HEK293T (cell line): Measurements from ENCODE around the gene KIAA1328.
"Not testable (repeated sequence)": the region's sequence is repeated elsewhere in the genome, so short reads cannot be mapped to it uniquely, and the experiment has no call there.

Source experiments
- BHLHE40 ChIP-seq: fragments of 450-650 bp; IDR thresholded peaks from 2 replicates; pipeline ENCODE4 v1.6.1; 2016; ENCODE audit warnings: mild to moderate bottlenecking, moderate library complexity, borderline replicate concordance
- CTBP1 ChIP-seq: fragments of 450-650 bp; IDR thresholded peaks from 2 replicates; pipeline ENCODE4 v1.6.1; 2016; ENCODE audit warnings: borderline replicate concordance
- ELF4 ChIP-seq: fragments of 450-650 bp; IDR thresholded peaks from 2 replicates; pipeline ENCODE4 v1.6.1; 2017; ENCODE audit warnings: antibody characterized with exemption
- FOXA1 ChIP-seq: fragments of 450-650 bp; IDR thresholded peaks from 2 replicates; pipeline ENCODE4 v1.6.1; 2016; ENCODE audit warnings: mild to moderate bottlenecking
- FOXK2 ChIP-seq: fragments of 450-650 bp; IDR thresholded peaks from 2 replicates; pipeline ENCODE4 v1.6.1; 2016; ENCODE audit warnings: mild to moderate bottlenecking
- FOXM1 ChIP-seq: fragments of 450-650 bp; IDR thresholded peaks from 2 replicates; pipeline ENCODE4 v1.6.1; 2017; ENCODE audit warnings: mild to moderate bottlenecking, borderline replicate concordance
- HDGF ChIP-seq: fragments of 450-650 bp; IDR thresholded peaks from 2 replicates; pipeline ENCODE4 v1.6.1; 2017; ENCODE audit warnings: antibody characterized with exemption, borderline replicate concordance
- NFRKB ChIP-seq: fragments of 450-650 bp; IDR thresholded peaks from 2 replicates; pipeline ENCODE4 v1.6.1; 2016; ENCODE audit warnings: mild to moderate bottlenecking, moderate library complexity
- SP1 ChIP-seq: fragments of 450-650 bp; IDR thresholded peaks from 2 replicates; pipeline ENCODE4 v1.6.1; 2017
- SUZ12 ChIP-seq: fragments of 450-650 bp; IDR thresholded peaks from 2 replicates; pipeline ENCODE4 v1.6.1; 2016; ENCODE audit warnings: mild to moderate bottlenecking
- TARDBP ChIP-seq: fragments of 450-650 bp; IDR thresholded peaks from 2 replicates; pipeline ENCODE4 v1.6.1; 2016
- ZNF384 ChIP-seq: fragments of 450-650 bp; IDR thresholded peaks from 2 replicates; pipeline ENCODE4 v1.6.1; 2016
- TF ChIP-seq, protein P1 (sequence below): fragments of 450-650 bp; IDR thresholded peaks from 2 replicates; pipeline ENCODE4 v1.6.1; 2016

DNA sequence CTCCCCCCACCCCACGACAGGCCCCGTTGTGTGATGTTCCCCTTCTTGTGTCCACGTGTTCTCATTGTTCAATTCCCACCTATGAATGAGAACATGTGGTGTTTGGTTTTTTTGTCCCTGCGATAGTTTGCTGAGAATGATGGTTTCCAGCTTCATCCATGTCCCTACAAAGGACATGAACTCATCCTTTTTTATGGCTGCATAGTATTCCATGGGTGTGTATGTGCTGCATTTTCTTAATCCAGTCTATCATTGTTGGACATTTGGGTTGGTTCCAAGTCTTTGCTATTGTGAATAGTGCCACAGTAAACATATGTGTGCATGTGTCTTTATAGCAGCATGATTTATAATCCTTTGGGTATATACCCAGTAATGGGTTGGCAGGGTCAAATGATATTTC is 80.4 kb downstream of the KIAA1328 start:
- not testable (repeated sequence) for TF ChIP-seq SUZ12, HDGF, NFRKB, CTBP1, TARDBP, BHLHE40, SP1, ELF4, FOXM1, FOXK2, FOXA1, ZNF384
- TF ChIP-seq, protein P1, sequence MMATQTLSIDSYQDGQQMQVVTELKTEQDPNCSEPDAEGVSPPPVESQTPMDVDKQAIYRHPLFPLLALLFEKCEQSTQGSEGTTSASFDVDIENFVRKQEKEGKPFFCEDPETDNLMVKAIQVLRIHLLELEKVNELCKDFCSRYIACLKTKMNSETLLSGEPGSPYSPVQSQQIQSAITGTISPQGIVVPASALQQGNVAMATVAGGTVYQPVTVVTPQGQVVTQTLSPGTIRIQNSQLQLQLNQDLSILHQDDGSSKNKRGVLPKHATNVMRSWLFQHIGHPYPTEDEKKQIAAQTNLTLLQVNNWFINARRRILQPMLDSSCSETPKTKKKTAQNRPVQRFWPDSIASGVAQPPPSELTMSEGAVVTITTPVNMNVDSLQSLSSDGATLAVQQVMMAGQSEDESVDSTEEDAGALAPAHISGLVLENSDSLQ: not testable (repeated sequence)
